Measurements from ENCODE around the gene OSBPL2. TPM values are rescaled to one million over a fixed set of nuclear protein-coding genes. Genes with fewer than 3 reads are reported as not detected.

OSBPL2 gene
- total RNA-seq, 1 donor from 2014 or later: 28.4 TPM

DNA sequence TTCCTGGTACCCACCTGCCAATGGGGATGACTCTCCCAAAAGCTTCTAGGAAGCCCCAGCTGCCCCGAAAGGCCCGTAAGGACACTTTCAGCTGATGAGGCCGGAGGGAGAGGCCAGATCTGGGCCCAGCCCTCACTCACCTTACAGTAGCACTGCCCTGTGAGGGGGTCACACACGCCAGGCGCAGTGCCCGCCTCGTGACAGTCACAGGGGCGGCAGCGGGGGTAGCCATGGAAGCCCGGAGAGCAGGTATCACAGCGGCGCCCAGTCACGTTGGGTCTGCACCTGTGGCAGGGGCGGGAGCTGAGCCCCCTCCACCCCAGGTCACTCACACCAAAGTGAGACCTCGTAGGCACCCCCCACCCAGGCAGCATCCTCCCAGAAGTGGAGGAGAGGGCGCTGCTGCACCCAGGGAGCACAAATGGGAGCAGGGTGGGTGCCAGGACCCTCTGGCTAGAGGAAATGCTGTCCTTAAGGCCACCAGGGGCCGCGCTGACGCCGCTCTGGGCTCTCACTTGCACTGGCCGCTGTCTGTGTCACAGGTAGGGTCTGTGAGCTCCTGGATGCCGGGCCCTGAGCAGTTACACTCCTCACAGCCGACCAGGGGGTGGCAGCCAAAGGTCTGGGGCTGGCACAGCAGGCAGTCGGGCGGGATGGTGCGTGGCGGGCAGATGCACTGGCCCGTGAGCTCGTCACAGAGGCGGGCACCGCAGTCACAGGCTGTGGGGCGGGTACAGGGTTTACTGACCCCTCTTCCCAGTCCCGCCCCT is 89.6 kb downstream of the OSBPL2 start:
- no peak overlapping the region for H3K27ac ChIP-seq
- H3K4me3 Mint-ChIP-seq: no peak overlapping the region

DNA sequence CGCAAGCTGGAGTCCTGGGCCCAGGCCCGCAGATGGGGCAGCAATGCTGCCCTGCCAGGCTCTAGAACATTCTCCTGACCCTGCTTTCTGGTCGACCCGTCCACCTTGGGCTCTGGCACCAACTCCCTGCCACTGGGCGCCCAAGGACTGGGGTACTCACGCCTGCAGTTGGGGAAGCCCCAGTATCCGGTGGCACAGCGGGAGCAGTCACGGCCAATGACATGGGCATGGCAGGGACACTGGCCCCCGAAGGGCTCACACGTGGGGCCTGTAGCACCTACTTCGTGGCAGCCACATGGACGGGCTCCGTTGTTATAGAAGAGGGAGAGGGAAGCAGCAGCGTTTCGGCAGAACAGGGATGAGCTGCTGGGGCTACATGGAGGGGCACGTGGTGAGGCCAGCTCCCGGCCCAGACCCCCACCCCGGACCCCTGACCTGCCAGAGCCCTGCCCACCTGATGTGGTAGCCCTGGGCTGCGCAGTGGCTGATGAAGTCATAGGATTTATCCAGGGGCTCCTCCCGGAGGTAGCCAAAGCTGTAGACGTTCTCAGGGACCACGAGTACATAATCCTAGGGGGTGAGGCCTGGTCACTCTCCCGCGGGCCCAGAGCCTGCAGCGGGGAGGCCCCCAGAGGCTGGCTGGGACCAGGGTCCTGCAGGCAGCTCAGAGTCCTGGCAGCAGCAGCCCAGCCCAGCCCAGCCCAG is 90.5 kb downstream of the OSBPL2 start:
- H3K36me3 Mint-ChIP-seq: peaks cover 9% of the 10 kb centered on the region
- Histone ChIP-seq H3K9ac (no peak overlapping the region), H3K27ac (no peak overlapping the region), H3K36me3 (peaks cover 2% of the 10 kb centered on the region), H2AFZ (replicated peaks) (no peak overlapping the region), H3K4me3 (no peak overlapping the region), H3K79me2 (ENCODE audit: low read depth) (no peaks in the 10 kb centered on the region), H3K4me1 (no peaks in the 10 kb centered on the region), H3F3A (ENCODE audit: low read depth) (no peaks in the 10 kb centered on the region), H3K27me3 (no peaks in the 10 kb centered on the region), H3K4me2 (no peak overlapping the region), H4K20me1 (ENCODE audit: low read depth) (no peaks in the 10 kb centered on the region), H3K9me3 (ENCODE audit: low read depth) (no peaks in the 10 kb centered on the region)
- no peaks in the 10 kb centered on the region for H3K27me3 Mint-ChIP-seq (ENCODE audit: insufficient read depth, low read depth)
- TF ChIP-seq EZH2phosphoT487 (IDR thresholded peaks at IDR 0.05) (no peak), EZH2 (IDR thresholded peaks at IDR 0.05) (no peak)
- TF ChIP-seq, protein P1, sequence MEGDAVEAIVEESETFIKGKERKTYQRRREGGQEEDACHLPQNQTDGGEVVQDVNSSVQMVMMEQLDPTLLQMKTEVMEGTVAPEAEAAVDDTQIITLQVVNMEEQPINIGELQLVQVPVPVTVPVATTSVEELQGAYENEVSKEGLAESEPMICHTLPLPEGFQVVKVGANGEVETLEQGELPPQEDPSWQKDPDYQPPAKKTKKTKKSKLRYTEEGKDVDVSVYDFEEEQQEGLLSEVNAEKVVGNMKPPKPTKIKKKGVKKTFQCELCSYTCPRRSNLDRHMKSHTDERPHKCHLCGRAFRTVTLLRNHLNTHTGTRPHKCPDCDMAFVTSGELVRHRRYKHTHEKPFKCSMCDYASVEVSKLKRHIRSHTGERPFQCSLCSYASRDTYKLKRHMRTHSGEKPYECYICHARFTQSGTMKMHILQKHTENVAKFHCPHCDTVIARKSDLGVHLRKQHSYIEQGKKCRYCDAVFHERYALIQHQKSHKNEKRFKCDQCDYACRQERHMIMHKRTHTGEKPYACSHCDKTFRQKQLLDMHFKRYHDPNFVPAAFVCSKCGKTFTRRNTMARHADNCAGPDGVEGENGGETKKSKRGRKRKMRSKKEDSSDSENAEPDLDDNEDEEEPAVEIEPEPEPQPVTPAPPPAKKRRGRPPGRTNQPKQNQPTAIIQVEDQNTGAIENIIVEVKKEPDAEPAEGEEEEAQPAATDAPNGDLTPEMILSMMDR (IDR thresholded peaks at IDR 0.05): no peak
- DNase-seq (ENCODE audit: low spot score): no peak
- no peaks in the 10 kb centered on the region for H3K9me3 Mint-ChIP-seq
- no peak overlapping the region for H3K4me3 Mint-ChIP-seq
- no peaks in the 10 kb centered on the region for H3K4me1 Mint-ChIP-seq
- H3K27ac Mint-ChIP-seq: no peak overlapping the region

More for the DNA sequence above, 89.6 kb downstream of the OSBPL2 start:
- H3K4me2 ChIP-seq: no peak overlapping the region
- no peak overlapping the region for H3K4me3 ChIP-seq
- H4K20me1 ChIP-seq (ENCODE audit: low read depth): no peaks in the 10 kb centered on the region
- H3K27me3 ChIP-seq: no peaks in the 10 kb centered on the region
- H3F3A ChIP-seq (ENCODE audit: low read depth): no peaks in the 10 kb centered on the region
- no peak overlapping the region for H3K9ac ChIP-seq
- peaks cover 2% of the 10 kb centered on the region for H3K36me3 ChIP-seq
- no peaks in the 10 kb centered on the region for H3K4me1 ChIP-seq
- Mint-ChIP-seq H3K27ac (no peak overlapping the region), H3K27me3 (ENCODE audit: insufficient read depth, low read depth) (no peaks in the 10 kb centered on the region), H3K36me3 (peaks cover 9% of the 10 kb centered on the region), H3K9me3 (no peaks in the 10 kb centered on the region), H3K4me1 (no peaks in the 10 kb centered on the region)
- H2AFZ ChIP-seq (replicated peaks): no peak overlapping the region
- TF ChIP-seq EZH2phosphoT487 (IDR thresholded peaks at IDR 0.05) (no peak), EZH2 (IDR thresholded peaks at IDR 0.05) (no peak)
- TF ChIP-seq, protein P1 (IDR thresholded peaks at IDR 0.05): no peak
- H3K79me2 ChIP-seq (ENCODE audit: low read depth): no peaks in the 10 kb centered on the region
- no peak for DNase-seq (ENCODE audit: low spot score)
- no peaks in the 10 kb centered on the region for H3K9me3 ChIP-seq (ENCODE audit: low read depth)

DNA sequence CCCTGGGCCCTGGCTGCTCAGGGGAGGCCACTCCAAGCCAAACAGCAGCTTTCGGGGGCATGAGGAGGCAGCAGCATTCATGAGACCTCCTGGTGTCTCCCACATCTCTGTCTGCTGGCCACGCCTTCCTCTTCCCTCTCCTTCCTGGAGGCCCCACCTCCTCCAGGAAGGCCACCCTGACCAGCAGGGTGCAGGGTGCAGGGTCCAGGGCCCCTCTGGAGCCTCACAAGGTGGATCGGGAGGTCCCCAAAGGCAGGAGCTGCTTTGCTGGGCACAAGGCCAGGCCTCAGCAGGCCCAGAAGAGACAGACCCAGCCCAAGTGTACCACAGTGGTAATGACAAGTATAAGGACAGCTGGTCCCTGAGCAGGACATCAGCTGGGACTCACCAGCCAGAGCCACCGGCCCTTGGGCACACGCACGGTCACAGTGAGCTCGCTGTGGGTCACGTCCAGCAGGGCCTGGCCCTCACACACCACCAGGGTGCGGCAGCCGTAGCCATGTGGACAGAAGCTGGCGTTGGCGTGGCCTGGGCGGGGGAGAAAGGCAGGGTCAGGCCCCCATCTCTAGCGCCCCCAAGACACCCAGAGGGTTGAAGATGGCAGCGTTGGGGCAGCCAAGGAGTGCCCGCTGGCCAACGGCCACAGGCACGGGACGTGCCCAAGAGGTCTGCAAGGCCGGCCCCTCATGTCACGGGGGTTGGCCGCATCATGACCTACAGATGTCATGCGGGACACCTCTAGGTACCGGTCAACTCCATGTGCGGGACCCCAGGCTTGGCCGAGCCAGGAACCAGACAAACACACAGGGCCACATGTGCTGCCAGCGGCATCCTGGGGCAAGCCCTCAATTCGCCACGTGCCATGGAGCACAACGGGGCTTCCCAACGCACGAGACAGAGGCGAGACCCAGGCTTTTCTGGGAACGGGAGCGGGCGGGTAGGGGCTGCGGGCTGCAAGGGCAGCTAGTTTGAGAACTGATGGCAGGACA is 91.4 kb downstream of the OSBPL2 start:
- no peak for TF ChIP-seq EZH2 (IDR thresholded peaks at IDR 0.05)
- TF ChIP-seq, protein P1 (IDR thresholded peaks at IDR 0.05): no peak
- TF ChIP-seq EZH2phosphoT487 (IDR thresholded peaks at IDR 0.05): no peak
- Mint-ChIP-seq H3K27me3 (ENCODE audit: insufficient read depth, low read depth) (no peaks in the 10 kb centered on the region), H3K4me1 (no peaks in the 10 kb centered on the region), H3K4me3 (no peak overlapping the region), H3K36me3 (peaks cover 9% of the 10 kb centered on the region), H3K9me3 (no peaks in the 10 kb centered on the region), H3K27ac (no peak overlapping the region)
- no peaks in the 10 kb centered on the region for H3K9me3 ChIP-seq (ENCODE audit: low read depth)
- H3K4me2 ChIP-seq: no peak overlapping the region
- no peak overlapping the region for H3K9ac ChIP-seq
- H3F3A ChIP-seq (ENCODE audit: low read depth): no peaks in the 10 kb centered on the region
- no peaks in the 10 kb centered on the region for H3K27me3 ChIP-seq
- no peak for DNase-seq (ENCODE audit: low spot score)
- no peak overlapping the region for H2AFZ ChIP-seq (replicated peaks)
- H3K79me2 ChIP-seq (ENCODE audit: low read depth): no peaks in the 10 kb centered on the region
- H3K4me1 ChIP-seq: no peaks in the 10 kb centered on the region
- peaks cover 2% of the 10 kb centered on the region for H3K36me3 ChIP-seq
- H4K20me1 ChIP-seq (ENCODE audit: low read depth): no peaks in the 10 kb centered on the region
- H3K4me3 ChIP-seq: no peak overlapping the region
- no peak overlapping the region for H3K27ac ChIP-seq

Data from neural progenitor cell (in vitro differentiated cells).